ENCODE data around the gene SPATA1. TPM values are rescaled to one million over a fixed set of nuclear protein-coding genes. Genes with fewer than 3 reads are reported as not detected.

The SPATA1 gene
- total and polyA plus RNA-seq, 2 of the 13 experiments (the other 11 are each of a cell fraction or from before 2014, with no cell fraction given), result 0.70 to 1.4 TPM

GRCh38 chr1:84598418-84598817 is 92.2 kb downstream of the SPATA1 start:
- Histone ChIP-seq H3K4me1 (ENCODE audit: insufficient read depth, low read length) (0 out of 2 replicates have a peak, but pooled peaks cover under 1% of the 10 kb centered on the region), H3K27ac (ENCODE audit: extremely low read length, insufficient read depth, low read length) (no peak overlapping the region), H3K27me3 (ENCODE audit: control insufficient read depth in 1 of 2, insufficient read depth in 2 of 2, low read length in 2 of 2) (peaks cover 0 to 11% of the 10 kb centered on the region in 2 experiments; a peak in 2 of 5 replicates), H3K79me2 (ENCODE audit: insufficient read depth, low read length) (no peaks in the 10 kb centered on the region), H3K4me3 (replicated peaks in 1 of 3; ENCODE audit: insufficient read depth in 1 of 3, low read depth in 2 of 3, low read length in 3 of 3) (no peak overlapping the region), H4K20me1 (ENCODE audit: insufficient read depth, low read length) (no peaks in the 10 kb centered on the region), H3K9ac (ENCODE audit: insufficient read depth, low read depth, low read length) (no peak overlapping the region), H3K9me3 (ENCODE audit: low read length) (no peaks in the 10 kb centered on the region), H3K36me3 (replicated peaks in 1 of 2; ENCODE audit: control insufficient read depth in 1 of 2, insufficient read depth in 2 of 2, low read length in 2 of 2) (no peaks in the 10 kb centered on the region), H2AFZ (ENCODE audit: low read length) (no peak overlapping the region), H3K4me2 (ENCODE audit: low read depth, low read length) (no peak overlapping the region)
- 3% methylated on average over 3 of the region's 3 CpGs for WGBS (ENCODE audit: low lambda C conversion rate)
- in situ Hi-C loops (cut with HindIII; ENCODE audit: extremely low pct_ligation_motif_present, low pct_unique_long_range_greater_than_20kb) (no loop called here), intact Hi-C loops (cut with micrococcal nuclease; ENCODE audit: unreplicated experiment) (no loop called here)
- ChIA-PET CTCF (ENCODE audit: low intra/inter-chr PET ratio, low total read pairs) (no interaction called here), POLR2A (no interaction called here)
- FAIRE-seq (no peak), ATAC-seq (no peak), DNase-seq (ENCODE audit: low spot score) (no peak)
- no TSS peak for BruUV-seq (replicated peaks)
- no peak for TF ChIP-seq ZBTB10 (CRISPR knock-in tag; IDR thresholded peaks at IDR 0.05; ENCODE audit: borderline replicate concordance)
- TF ChIP-seq MTA1 (CRISPR knock-in tag; IDR thresholded peaks at IDR 0.05; ENCODE audit: borderline replicate concordance), result no peak
- no peak for TF ChIP-seq KAT2B (IDR thresholded peaks at IDR 0.05; ENCODE audit: borderline replicate concordance, low read depth, low read length)
- TF ChIP-seq SCMH1 (CRISPR knock-in tag; IDR thresholded peaks at IDR 0.05; ENCODE audit: borderline replicate concordance), result no peak
- TF ChIP-seq MEF2D (CRISPR knock-in tag; IDR thresholded peaks at IDR 0.05), result no peak
- no peak for TF ChIP-seq EED (CRISPR knock-in tag; IDR thresholded peaks at IDR 0.05)
- TF ChIP-seq ZBED4 (CRISPR knock-in tag; IDR thresholded peaks at IDR 0.05; ENCODE audit: borderline replicate concordance), result no peak
- no peak for TF ChIP-seq ZMAT3 (CRISPR knock-in tag; conservative IDR thresholded peaks at IDR 0.05)
- TF ChIP-seq ZNF773 (CRISPR knock-in tag; IDR thresholded peaks at IDR 0.05; ENCODE audit: borderline replicate concordance), result no peak
- TF ChIP-seq BORCS8-MEF2B (CRISPR knock-in tag; IDR thresholded peaks at IDR 0.05), result no peak
